Sigmoid colon (tissue), 3 donors: ENCODE results near the gene PRIMPOL.

Experiments used
- POLR2A ChIP-seq, 2 donors: fragments of 450-650 bp; IDR thresholded peaks; one replicate each; pipeline ENCODE4 v1.6.1; 2016; ENCODE audit warnings: antibody characterized with exemption in 2 of 2, mild to moderate bottlenecking in 2 of 2, moderate library complexity in 2 of 2
- TF ChIP-seq, protein P1 (sequence below), 4 experiments: fragments of 450-650 bp in 3 of 4; fragments of 200-600 bp in 1 of 4; IDR thresholded peaks; one replicate each; pipeline ENCODE4 v1.5.1; 2016 to 2019; ENCODE audit warnings: antibody characterized with exemption in 4 of 4, mild to moderate bottlenecking in 3 of 4, moderate library complexity in 2 of 4

DNA sequence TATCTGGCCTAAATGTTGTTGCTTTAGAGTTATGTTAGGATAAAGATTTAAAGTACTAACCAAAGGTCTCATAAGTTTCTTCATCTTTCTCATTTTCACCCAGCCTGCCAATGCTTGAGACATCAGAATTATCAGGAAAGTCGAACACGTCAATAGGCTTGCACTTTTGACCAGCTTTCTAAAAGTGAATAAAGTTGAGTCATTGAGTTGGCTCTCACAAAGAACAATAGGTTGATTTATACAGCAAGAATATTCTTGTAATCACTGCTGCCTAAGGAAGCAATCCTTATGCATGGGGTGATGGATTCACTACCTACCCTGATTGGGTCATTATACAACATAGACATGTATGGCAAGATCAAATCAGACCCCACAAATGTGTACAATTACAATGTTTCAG is 79.3 kb downstream of the PRIMPOL start:
- TF ChIP-seq, protein P1, sequence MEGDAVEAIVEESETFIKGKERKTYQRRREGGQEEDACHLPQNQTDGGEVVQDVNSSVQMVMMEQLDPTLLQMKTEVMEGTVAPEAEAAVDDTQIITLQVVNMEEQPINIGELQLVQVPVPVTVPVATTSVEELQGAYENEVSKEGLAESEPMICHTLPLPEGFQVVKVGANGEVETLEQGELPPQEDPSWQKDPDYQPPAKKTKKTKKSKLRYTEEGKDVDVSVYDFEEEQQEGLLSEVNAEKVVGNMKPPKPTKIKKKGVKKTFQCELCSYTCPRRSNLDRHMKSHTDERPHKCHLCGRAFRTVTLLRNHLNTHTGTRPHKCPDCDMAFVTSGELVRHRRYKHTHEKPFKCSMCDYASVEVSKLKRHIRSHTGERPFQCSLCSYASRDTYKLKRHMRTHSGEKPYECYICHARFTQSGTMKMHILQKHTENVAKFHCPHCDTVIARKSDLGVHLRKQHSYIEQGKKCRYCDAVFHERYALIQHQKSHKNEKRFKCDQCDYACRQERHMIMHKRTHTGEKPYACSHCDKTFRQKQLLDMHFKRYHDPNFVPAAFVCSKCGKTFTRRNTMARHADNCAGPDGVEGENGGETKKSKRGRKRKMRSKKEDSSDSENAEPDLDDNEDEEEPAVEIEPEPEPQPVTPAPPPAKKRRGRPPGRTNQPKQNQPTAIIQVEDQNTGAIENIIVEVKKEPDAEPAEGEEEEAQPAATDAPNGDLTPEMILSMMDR (IDR thresholded peaks at IDR 0.05) = no peak
- TF ChIP-seq POLR2A (IDR thresholded peaks at IDR 0.05) = no peak
